ENCODE data around the gene IL4R. TPM values are rescaled to one million over a fixed set of nuclear protein-coding genes. Genes with fewer than 3 reads are reported as not detected.

Gene IL4R
- total and polyA plus RNA-seq, 2 of the 8 experiments (the other 6 are each of a cell fraction or from before 2014, with no cell fraction given), result 29.1 to 29.4 TPM

- TF ChIP-seq CHD7 (IDR thresholded peaks at IDR 0.05; ENCODE audit: insufficient replicate concordance, low read length) (no peak), EGR1 (IDR thresholded peaks at IDR 0.05; ENCODE audit: borderline replicate concordance, low read depth, low read length) (no peak), CTCF (IDR thresholded peaks at IDR 0.05; ENCODE audit: control extremely low read depth in 1 of 3, insufficient read depth in 1 of 3, low read depth in 1 of 3, low read length in 3 of 3) (no peak)
Measured at GRCh38 chr16:27267037-27267677, 46.6 kb upstream of the IL4R start (continued).

All from H1 (cell line).